H1 (cell line): ENCODE data around the gene HDAC7. TPM values are rescaled to one million over a fixed set of nuclear protein-coding genes. Genes with fewer than 3 reads are reported as not detected.
A peak's percentile ranks its signal among the peaks of the same experiment; 100 is the strongest.

Source experiments
- CTCF ChIA-PET: fragments of 300-600 bp; sonication (Branson Sonifier 250); formaldehyde crosslinking; loops from one replicate; lab custom pipeline; 2021; ENCODE audit not compliant: partially characterized antibody; lab: Charles Lee
- POLR2A ChIA-PET: fragments of 300-600 bp; sonication (Branson Sonifier 250); formaldehyde crosslinking; loops from one replicate; lab custom pipeline; 2021; ENCODE audit warnings: inconsistent platforms; ENCODE audit not compliant: partially characterized antibody; lab: Charles Lee
- DNase-seq, 2 experiments: peaks; one replicate each; pipeline versions ENCODE4 v3.0.0 to v3.0.0-alpha.2; 2010 to 2022; ENCODE audit warnings: low spot score in 2 of 2, low read depth in 1 of 2, mixed read lengths in 1 of 2
- FAIRE-seq: peaks from 2 replicates; lab custom pipeline; 2011; peaks lifted over from hg19 to GRCh38; lab: Jason Lieb, UNC
- H2AFZ ChIP-seq: 2 replicates; pipeline ENCODE4 v1.8.1; 2012; ENCODE audit warnings: low read length, inconsistent platforms
- H2AK5ac ChIP-seq: 2 replicates; pipeline ENCODE4 v1.6.1; 2013; ENCODE audit warnings: low read depth, low read length
- H2BK120ac ChIP-seq: replicated peaks from 2 replicates; pipeline ENCODE3; 2013; ENCODE audit warnings: low read depth, low read length, inconsistent platforms
- H2BK12ac ChIP-seq: 2 replicates; pipeline ENCODE4 v1.6.1; 2013; ENCODE audit warnings: low read depth, low read length
- H2BK15ac ChIP-seq: 2 replicates; pipeline ENCODE4 v1.6.1; 2013; ENCODE audit warnings: low read length
- H2BK20ac ChIP-seq: 2 replicates; pipeline ENCODE4 v1.6.1; 2013; ENCODE audit warnings: low read length
- H2BK5ac ChIP-seq: 2 replicates; pipeline ENCODE4 v1.6.1; 2013; ENCODE audit warnings: low read depth, low read length
- H3K14ac ChIP-seq: 2 replicates; pipeline ENCODE4 v1.6.1; 2013; ENCODE audit warnings: inconsistent platforms; ENCODE audit not compliant: insufficient read length
- H3K18ac ChIP-seq: 2 replicates; pipeline ENCODE4 v1.6.1; 2013; ENCODE audit warnings: low read length; ENCODE audit errors: extremely low read depth
- H3K23ac ChIP-seq: 2 replicates; pipeline ENCODE4 v1.6.1; 2013; ENCODE audit warnings: inconsistent platforms; ENCODE audit not compliant: insufficient read length
- H3K23me2 ChIP-seq: 2 replicates; pipeline ENCODE4 v1.6.1; 2013; ENCODE audit warnings: low read depth, low read length
- H3K27ac ChIP-seq: 2 replicates; pipeline ENCODE4 v1.6.1; 2011; ENCODE audit warnings: low read depth, low read length, inconsistent platforms
- H3K27me3 ChIP-seq, 4 experiments: replicated peaks in 1 of 4; 1 replicate in 1 of 4; 2 replicates in 3 of 4; pipeline versions ENCODE4 v1.6.1 to v1.8.1; 2011 to 2013; ENCODE audit warnings: low read length in 3 of 4, mild to moderate bottlenecking in 3 of 4, inconsistent platforms in 2 of 4, mixed read lengths in 2 of 4, moderate library complexity in 1 of 4; ENCODE audit not compliant: control insufficient read depth in 3 of 4, insufficient read depth in 3 of 4; ENCODE audit errors: extremely low read depth in 1 of 4
- H3K36me3 ChIP-seq, 4 experiments: 2 replicates each; pipeline versions ENCODE4 v1.6.1 to v1.8.1; 2011 to 2013; ENCODE audit warnings: mild to moderate bottlenecking in 4 of 4, low read length in 3 of 4, moderate library complexity in 2 of 4, control low read depth in 1 of 4, inconsistent platforms in 1 of 4; ENCODE audit not compliant: insufficient read depth in 4 of 4, control insufficient read depth in 2 of 4
- H3K4ac ChIP-seq: replicated peaks from 2 replicates; pipeline ENCODE3; 2013; ENCODE audit warnings: low read length, low read depth, mixed read lengths, inconsistent platforms; ENCODE audit not compliant: insufficient read length
- H3K4me1 ChIP-seq, 4 experiments: replicated peaks in 1 of 4; 1 replicate in 1 of 4; 2 replicates in 3 of 4; pipeline versions ENCODE4 v1.6.1 to v1.8.1; 2011 to 2013; ENCODE audit warnings: low read length in 3 of 4, inconsistent platforms in 2 of 4, mixed read lengths in 1 of 4; ENCODE audit not compliant: insufficient read depth in 4 of 4, control insufficient read depth in 3 of 4
- H3K4me2 ChIP-seq, 2 experiments: 2 replicates each; pipeline versions ENCODE4 v1.6.1 to v1.8.1; 2011 to 2013; ENCODE audit warnings: low read depth in 2 of 2, low read length in 2 of 2, control low read depth in 1 of 2, inconsistent platforms in 1 of 2, mild to moderate bottlenecking in 1 of 2; ENCODE audit not compliant: insufficient read depth in 1 of 2
- H3K4me3 ChIP-seq, 4 experiments: fragments of 200-600, 300-600 bp in 1 of 4; sonication (generic), shearing (Covaris generic), sonication (Bioruptor Twin) in 1 of 4; 2 replicates each; pipeline versions ENCODE4 v1.5.1 to v1.8.1; 2011 to 2016; ENCODE audit warnings: low read length in 4 of 4, low read depth in 3 of 4, control low read depth in 2 of 4, inconsistent platforms in 2 of 4, mild to moderate bottlenecking in 2 of 4, mixed read lengths in 1 of 4, moderate library complexity in 1 of 4; ENCODE audit not compliant: insufficient read depth in 2 of 4; ENCODE audit errors: extremely low read depth in 1 of 4
- H3K56ac ChIP-seq: replicated peaks from 2 replicates; pipeline ENCODE3; 2013; ENCODE audit warnings: low read depth, mild to moderate bottlenecking, mixed read lengths, low read length, inconsistent platforms; ENCODE audit not compliant: insufficient read length
- H3K79me1 ChIP-seq: 2 replicates; pipeline ENCODE4 v1.6.1; 2013; ENCODE audit warnings: low read depth, low read length, control low read depth
- H3K79me2 ChIP-seq, 2 experiments: 2 replicates each; pipeline versions ENCODE4 v1.6.1 to v1.8.1; 2012 to 2013; ENCODE audit warnings: low read length in 2 of 2, mild to moderate bottlenecking in 2 of 2, inconsistent platforms in 1 of 2; ENCODE audit not compliant: insufficient read depth in 2 of 2, control insufficient read depth in 1 of 2
- H3K9ac ChIP-seq, 4 experiments: replicated peaks in 1 of 4; 1 replicate in 1 of 4; 2 replicates in 3 of 4; pipeline versions ENCODE4 v1.6.1 to v1.8.1; 2011 to 2013; ENCODE audit warnings: low read depth in 3 of 4, low read length in 3 of 4, control low read depth in 2 of 4, mild to moderate bottlenecking in 2 of 4, moderate library complexity in 2 of 4, inconsistent platforms in 1 of 4; ENCODE audit errors: extremely low read depth in 1 of 4
- H3K9me3 ChIP-seq, 2 experiments: 2 replicates each; pipeline versions ENCODE4 v1.6.1 to v1.8.1; 2012 to 2013; ENCODE audit warnings: mild to moderate bottlenecking in 2 of 2, moderate library complexity in 2 of 2, control low read depth in 1 of 2, inconsistent platforms in 1 of 2, low read depth in 1 of 2, low read length in 1 of 2, mixed read lengths in 1 of 2; ENCODE audit not compliant: insufficient read depth in 2 of 2
- H4K20me1 ChIP-seq, 2 experiments: replicated peaks in 1 of 2; 2 replicates each; pipeline versions ENCODE3 to v1.8.1; 2011 to 2013; ENCODE audit warnings: inconsistent platforms in 2 of 2, low read length in 2 of 2, mild to moderate bottlenecking in 1 of 2; ENCODE audit not compliant: insufficient read depth in 2 of 2, control insufficient read depth in 1 of 2
- H4K5ac ChIP-seq: 2 replicates; pipeline ENCODE4 v1.6.1; 2013; ENCODE audit warnings: low read length, low read depth, mixed read lengths, inconsistent platforms; ENCODE audit not compliant: insufficient read length
- H4K8ac ChIP-seq: 2 replicates; pipeline ENCODE4 v1.8.0; 2013; ENCODE audit warnings: mild to moderate bottlenecking, moderate library complexity, low read length, inconsistent platforms; ENCODE audit not compliant: insufficient read depth; ENCODE audit errors: extremely low read depth
- H4K91ac ChIP-seq: replicated peaks from 2 replicates; pipeline ENCODE3; 2013; ENCODE audit warnings: low read length, mixed read lengths, inconsistent platforms; ENCODE audit not compliant: insufficient read length
- BACH1 ChIP-seq: IDR thresholded peaks from 2 replicates; pipeline ENCODE4 v1.6.1; 2012; ENCODE audit warnings: low read length, improper control_type of control experiment
- EZH2 ChIP-seq: fragments of 200-600 bp; sonication (generic); IDR thresholded peaks from 2 replicates; pipeline ENCODE4 v1.7.1; 2012; ENCODE audit warnings: low read depth, mild to moderate bottlenecking, moderate library complexity, low read length, inconsistent platforms; ENCODE audit not compliant: severe bottlenecking
- HDAC2 ChIP-seq, 2 experiments: fragments of 300-600 bp in 1 of 2; sonication (generic) in 1 of 2; IDR thresholded peaks; 2 replicates each; pipeline ENCODE4 v1.6.1; 2011 to 2012; ENCODE audit warnings: low read depth in 2 of 2, low read length in 2 of 2, mild to moderate bottlenecking in 2 of 2, moderate library complexity in 2 of 2, borderline replicate concordance in 1 of 2, inconsistent platforms in 1 of 2
- RAD21 ChIP-seq, 2 experiments: IDR thresholded peaks in 1 of 2; conservative IDR thresholded peaks in 1 of 2; 2 replicates each; pipeline ENCODE4 v1.6.1; 2011; ENCODE audit warnings: low read depth in 2 of 2, low read length in 2 of 2, improper control_type of control experiment in 1 of 2, inconsistent platforms in 1 of 2, mild to moderate bottlenecking in 1 of 2, moderate library complexity in 1 of 2
- RNF2 ChIP-seq: fragments of 200-900, 300-1000 bp; sonication (generic); IDR thresholded peaks from 2 replicates; pipeline ENCODE4 v1.7.1; 2016; ENCODE audit warnings: borderline replicate concordance, low read depth, mild to moderate bottlenecking, antibody characterized with exemption, low read length; ENCODE audit not compliant: poor library complexity, severe bottlenecking; ENCODE audit errors: missing control alignments
- RXRA ChIP-seq: IDR thresholded peaks from 2 replicates; pipeline ENCODE4 v1.6.1; 2011; ENCODE audit warnings: low read depth, mild to moderate bottlenecking, low read length, moderate library complexity; ENCODE audit not compliant: insufficient read depth
- SRF ChIP-seq: IDR thresholded peaks from 2 replicates; pipeline ENCODE4 v1.6.1; 2011; ENCODE audit warnings: mild to moderate bottlenecking, low read depth, low read length, moderate library complexity
- TBP ChIP-seq: IDR thresholded peaks from 2 replicates; pipeline ENCODE4 v1.6.1; 2011; ENCODE audit warnings: low read depth, low read length, improper control_type of control experiment
- TEAD4 ChIP-seq: IDR thresholded peaks from 2 replicates; pipeline ENCODE4 v1.6.1; 2012; ENCODE audit warnings: low read depth, low read length, inconsistent platforms, mixed read lengths
- WGBS, 2 experiments: shearing (Covaris generic) in 1 of 2; methylation state at CpG; one replicate each; pipeline versions ENCODE4 v1.1.6 to v1.1.7; 2013 to 2015; ENCODE audit warnings: low lambda C conversion rate in 2 of 2, mixed read lengths in 2 of 2, inconsistent platforms in 1 of 2, low coverage in 1 of 2, missing lambda C conversion rate in 1 of 2; ENCODE audit not compliant: insufficient replicate concordance in 2 of 2, insufficient coverage in 1 of 2, insufficient read length in 1 of 2; ENCODE audit errors: extremely low coverage in 1 of 2, missing lambda C conversion rate in 1 of 2; 5-methylcytosine and 5-hydroxymethylcytosine counted together
- polyA plus RNA-seq, 7 experiments: library from polyadenylated mRNA; depleted of rRNA in 3 of 7; stranded (reverse) in 5 of 7; unstranded in 2 of 7; fragments of >200 nt in 5 of 7; fragments of 200-250 nt in 2 of 7; gene quantifications; 1 replicate in 5 of 7; 2 replicates in 1 of 7; 4 replicates in 1 of 7; pipeline versions ENCODE4 v1.2.1 to v1.2.3, GENCODE V29; 2011 to 2013; ENCODE audit warnings: missing spikeins in 2 of 7, mixed read lengths in 2 of 7
- total RNA-seq: library from RNA; stranded (reverse); fragmentation: NEBNext Ultra II Directional; extraction: Animal tissue kit (Norgen Biotek cat#: 25700); gene quantifications from 2 replicates; pipeline ENCODE4 v1.2.1, GENCODE V29; 2021
- TF ChIP-seq, protein P1 (sequence below): IDR thresholded peaks from 2 replicates; pipeline ENCODE4 v1.6.1; 2012; ENCODE audit warnings: inconsistent platforms

The HDAC7 gene
- total and polyA plus RNA-seq, 2 of the 8 experiments (the other 6 are each of a cell fraction or from before 2014, with no cell fraction given): 25.5 to 84.9 TPM

DNA sequence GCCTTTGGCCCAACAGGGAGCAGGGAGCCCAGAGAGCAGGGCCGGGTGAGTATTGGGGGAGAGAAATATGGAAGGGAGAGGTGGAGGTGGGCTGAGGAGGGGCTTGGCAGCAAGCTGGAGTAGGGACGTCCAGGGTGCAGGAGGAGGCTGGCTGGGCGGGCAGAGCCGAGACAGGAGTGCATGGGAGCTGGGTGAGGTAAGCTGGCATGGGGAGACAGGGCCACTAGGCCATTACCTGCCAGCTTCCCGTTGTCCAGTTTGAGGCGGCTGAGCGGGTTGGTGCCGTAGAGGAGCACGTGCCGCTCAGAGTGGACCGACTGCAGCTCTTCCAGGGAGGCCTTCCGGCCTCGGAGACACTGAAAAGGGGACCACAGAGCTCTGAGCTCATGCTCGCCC, 28.4 kb downstream of the HDAC7 start:
- FAIRE-seq: no peak
- WGBS, 2 experiments: 97% methylated on average over 11 of the region's 14 CpGs; no CpG with 5 or more reads in 1 of the 2 experiments
- no peak overlapping the region for H3K14ac ChIP-seq

More for the DNA sequence above, 28.4 kb downstream of the HDAC7 start:
- DNase-seq: no peak
- TF ChIP-seq RNF2 (no peak), EZH2 (no peak), RXRA (no peak), SRF (no peak), TEAD4 (no peak), RAD21 (IDR thresholded peaks at IDR 0.05 in 1 of 2, conservative IDR thresholded peaks at IDR 0.05 in 1 of 2; ENCODE audit: low read depth in 2 of 2, low read length in 2 of 2) (no peak), HDAC2 (IDR thresholded peaks at IDR 0.05; ENCODE audit: borderline replicate concordance in 1 of 2, low read depth in 2 of 2, low read length in 2 of 2) (no peak), BACH1 (no peak), TBP (no peak)
- TF ChIP-seq, protein P1, sequence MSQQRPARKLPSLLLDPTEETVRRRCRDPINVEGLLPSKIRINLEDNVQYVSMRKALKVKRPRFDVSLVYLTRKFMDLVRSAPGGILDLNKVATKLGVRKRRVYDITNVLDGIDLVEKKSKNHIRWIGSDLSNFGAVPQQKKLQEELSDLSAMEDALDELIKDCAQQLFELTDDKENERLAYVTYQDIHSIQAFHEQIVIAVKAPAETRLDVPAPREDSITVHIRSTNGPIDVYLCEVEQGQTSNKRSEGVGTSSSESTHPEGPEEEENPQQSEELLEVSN: no peak
- H2BK5ac ChIP-seq: no peak overlapping the region
- H3K27me3 ChIP-seq: no peaks in the 10 kb centered on the region
- H3K4me1 ChIP-seq: no peaks in the 10 kb centered on the region
- no peak overlapping the region for H4K5ac ChIP-seq
- peaks cover 0 to 9% of the 10 kb centered on the region in 2 experiments for H4K20me1 ChIP-seq
- peaks cover 21 to 67% (median 45%) of the 10 kb centered on the region in 4 experiments for H3K36me3 ChIP-seq
- no peak overlapping the region for H3K18ac ChIP-seq
- no peak overlapping the region for H2AFZ ChIP-seq
- no peak overlapping the region for H4K91ac ChIP-seq
- H2BK120ac ChIP-seq: no peak overlapping the region
- H3K4me3 ChIP-seq: no peak overlapping the region
- 0 out of 2 replicates have a peak, but pooled peaks cover 2% of the 10 kb centered on the region for H3K79me1 ChIP-seq
- H3K4me2 ChIP-seq: no peak overlapping the region
- no peak overlapping the region for H2AK5ac ChIP-seq
- ChIA-PET CTCF (interaction anchor here (0.7 to 58.8 kb wide), 9 partner anchors 8 to 1334 kb away, joined by 3 to 2442 read pairs (median 15); partner anchors contain the start of genes ENDOU, RAPGEF3 and RPAP3), POLR2A (interaction anchor here (2.2 to 3.8 kb wide), 3 partner anchors 9 to 18 kb away, joined by 6 to 17 read pairs (median 15); partner anchors contain the start of gene SLC48A1)
- H3K79me2 ChIP-seq: no peaks in the 10 kb centered on the region
- no peak overlapping the region for H2BK12ac ChIP-seq
- H3K56ac ChIP-seq: no peak overlapping the region
- H2BK15ac ChIP-seq: no peak overlapping the region
- no peak overlapping the region for H3K4ac ChIP-seq
- H3K27ac ChIP-seq: no peak overlapping the region
- H3K9me3 ChIP-seq: no peaks in the 10 kb centered on the region
- 0 out of 2 replicates have a peak overlapping the region, but pooled peaks have one; percentile 39 for H4K8ac ChIP-seq
- H3K23me2 ChIP-seq: no peaks in the 10 kb centered on the region
- no peak overlapping the region for H3K9ac ChIP-seq
- no peak overlapping the region for H2BK20ac ChIP-seq
- no peak overlapping the region for H3K23ac ChIP-seq
